Large intestine (tissue), 3 donors: Measurements from ENCODE around the gene ASF1B. TPM values are rescaled to one million over a fixed set of nuclear protein-coding genes. Genes with fewer than 3 reads are reported as not detected.
A peak's percentile ranks its signal among the peaks of the same experiment; 100 is the strongest.

Source experiments
- DNase-seq, 2 donors: peaks; one replicate each; pipeline versions ENCODE4 v3.0.0 to v3.0.0-alpha.2; 2013
- H3K27ac ChIP-seq: one replicate; pipeline ENCODE4 v1.5.1; 2013; ENCODE audit warnings: low read length
- H3K27me3 ChIP-seq: 2 replicates; pipeline ENCODE4 v1.6.1; 2013; ENCODE audit warnings: low read length; ENCODE audit not compliant: control insufficient read depth, insufficient read depth
- H3K36me3 ChIP-seq: 2 replicates; pipeline ENCODE4 v1.6.1; 2013; ENCODE audit warnings: low read length; ENCODE audit not compliant: control insufficient read depth, insufficient read depth
- H3K4me1 ChIP-seq: one replicate; pipeline ENCODE4 v1.6.1; 2013; ENCODE audit warnings: low read length; ENCODE audit not compliant: control insufficient read depth, insufficient read depth
- H3K4me3 ChIP-seq: one replicate; pipeline ENCODE4 v1.5.1; 2013; ENCODE audit warnings: low read length
- H3K9me3 ChIP-seq: one replicate; pipeline ENCODE4 v1.6.1; 2013; ENCODE audit warnings: mild to moderate bottlenecking, low read depth, low read length, moderate library complexity; ENCODE audit not compliant: control insufficient read depth
- WGBS: methylation state at CpG from one replicate; pipeline ENCODE4 v1.1.5; 2013; ENCODE audit warnings: low lambda C conversion rate; ENCODE audit not compliant: insufficient coverage; 5-methylcytosine and 5-hydroxymethylcytosine counted together
- polyA plus RNA-seq: library from polyadenylated mRNA; unstranded; fragments of 120-200 nt; gene quantifications from one replicate; pipeline ENCODE4 v1.2.1, GENCODE V29; 2013

The ASF1B gene
- polyA plus RNA-seq, 1 donor: 13.1 TPM

GRCh38 chr19:14160017-14160703 lies 23.8 kb upstream of the ASF1B start:
- Histone ChIP-seq H3K27me3 (no peaks in the 10 kb centered on the region), H3K9me3 (peaks cover 3% of the 10 kb centered on the region), H3K4me3 (no peak overlapping the region), H3K4me1 (no peaks in the 10 kb centered on the region), H3K36me3 (peaks cover 67% of the 10 kb centered on the region), H3K27ac (no peak overlapping the region)
- no CpG with 5 or more reads among the region's 25 CpGs for WGBS
- no peak for DNase-seq

GRCh38 chr19:14159059-14159458 lies 22.7 kb upstream of the ASF1B start:
- Histone ChIP-seq H3K9me3 (peaks cover 3% of the 10 kb centered on the region), H3K27me3 (no peaks in the 10 kb centered on the region), H3K27ac (no peak overlapping the region), H3K36me3 (peaks cover 74% of the 10 kb centered on the region), H3K4me1 (no peaks in the 10 kb centered on the region), H3K4me3 (no peak overlapping the region)
- WGBS: no CpG with 5 or more reads among the region's 12 CpGs
- DNase-seq: no peak

GRCh38 chr19:14158276-14159023 lies 22.1 kb upstream of the ASF1B start:
- no peak overlapping the region for H3K4me3 ChIP-seq
- no peak overlapping the region for H3K27ac ChIP-seq
- WGBS: 100% methylated on average over 1 of the region's 16 CpGs
- no peak for DNase-seq
- peaks cover 74% of the 10 kb centered on the region for H3K36me3 ChIP-seq
- H3K4me1 ChIP-seq: no peaks in the 10 kb centered on the region
- no peaks in the 10 kb centered on the region for H3K27me3 ChIP-seq
- H3K9me3 ChIP-seq: peaks cover 3% of the 10 kb centered on the region

- no CpG with 5 or more reads among the region's 26 CpGs for WGBS
- H3K27ac ChIP-seq: no peak overlapping the region
- DNase-seq: no peak
- H3K36me3 ChIP-seq: peaks cover 73% of the 10 kb centered on the region
- H3K4me3 ChIP-seq: no peak overlapping the region
- H3K27me3 ChIP-seq: no peaks in the 10 kb centered on the region
- H3K9me3 ChIP-seq: peaks cover 3% of the 10 kb centered on the region
- H3K4me1 ChIP-seq: no peaks in the 10 kb centered on the region
Observed at GRCh38 chr19:14156971-14157717, 20.8 kb upstream of the ASF1B start.

DNA sequence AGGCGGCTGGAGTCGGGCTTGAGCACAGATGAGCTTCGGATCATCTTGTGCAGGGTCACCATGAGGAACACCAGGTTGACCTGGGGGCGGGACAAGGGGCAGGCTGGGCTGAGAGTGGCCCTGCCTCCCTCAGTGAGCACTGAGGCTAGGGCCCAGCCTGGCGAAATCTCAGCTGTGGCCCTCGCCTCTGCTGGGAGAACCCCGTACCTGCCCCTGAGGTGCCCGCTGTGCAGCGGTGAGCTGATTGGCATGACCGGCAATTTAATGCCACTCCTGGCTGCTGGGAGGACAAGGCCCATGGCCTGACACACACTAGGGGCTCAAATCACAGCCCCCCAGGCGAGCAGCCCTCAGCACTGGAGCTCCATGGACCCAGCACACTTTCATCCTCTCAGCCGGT lies 19.7 kb upstream of the ASF1B start:
- H3K27ac ChIP-seq: no peak overlapping the region
- no peak overlapping the region for H3K4me3 ChIP-seq
- H3K4me1 ChIP-seq: no peaks in the 10 kb centered on the region
- no peaks in the 10 kb centered on the region for H3K27me3 ChIP-seq
- peaks cover 3% of the 10 kb centered on the region for H3K9me3 ChIP-seq
- H3K36me3 ChIP-seq: peaks cover 73% of the 10 kb centered on the region
- DNase-seq: no peak
- no CpG with 5 or more reads among the region's 12 CpGs for WGBS

DNA sequence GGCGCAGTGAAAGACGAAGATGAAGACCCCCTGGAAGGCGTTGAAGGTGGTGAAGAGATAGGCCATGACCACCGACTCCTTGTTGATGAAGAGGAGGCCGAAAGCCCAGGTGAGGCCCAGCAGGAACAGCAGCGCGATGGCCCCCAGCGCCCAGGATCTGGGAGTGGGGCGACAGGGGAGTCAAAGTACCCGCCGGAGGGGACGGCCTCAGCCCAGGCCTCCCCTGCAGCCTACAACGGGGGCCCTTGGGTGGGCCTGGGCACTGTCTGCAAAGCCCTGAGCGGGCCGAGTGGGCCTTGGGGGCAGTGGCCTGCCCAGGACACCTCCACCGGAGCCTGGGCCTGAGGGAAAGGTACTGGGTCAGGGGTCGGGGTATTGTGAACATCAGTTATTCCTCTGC lies 19.0 kb upstream of the ASF1B start:
- H3K36me3 ChIP-seq: peaks cover 68% of the 10 kb centered on the region

GRCh38 chr19:14152713-14153112 lies 16.3 kb upstream of the ASF1B start:
- peaks cover 18% of the 10 kb centered on the region for H3K4me1 ChIP-seq
- WGBS: no CpG with 5 or more reads among the region's 12 CpGs
- H3K27me3 ChIP-seq: no peaks in the 10 kb centered on the region
- H3K9me3 ChIP-seq: peaks cover 3% of the 10 kb centered on the region
- H3K4me3 ChIP-seq: no peak overlapping the region
- peaks cover 44% of the 10 kb centered on the region for H3K36me3 ChIP-seq
- DNase-seq: no peak
- no peak overlapping the region for H3K27ac ChIP-seq

More for the DNA sequence above, 19.0 kb upstream of the ASF1B start:
- H3K27ac ChIP-seq: no peak overlapping the region
- no peaks in the 10 kb centered on the region for H3K27me3 ChIP-seq
- DNase-seq: no peak
- H3K4me1 ChIP-seq: peaks cover 2% of the 10 kb centered on the region
- peaks cover 3% of the 10 kb centered on the region for H3K9me3 ChIP-seq
- no peak overlapping the region for H3K4me3 ChIP-seq
- no CpG with 5 or more reads among the region's 17 CpGs for WGBS

DNA sequence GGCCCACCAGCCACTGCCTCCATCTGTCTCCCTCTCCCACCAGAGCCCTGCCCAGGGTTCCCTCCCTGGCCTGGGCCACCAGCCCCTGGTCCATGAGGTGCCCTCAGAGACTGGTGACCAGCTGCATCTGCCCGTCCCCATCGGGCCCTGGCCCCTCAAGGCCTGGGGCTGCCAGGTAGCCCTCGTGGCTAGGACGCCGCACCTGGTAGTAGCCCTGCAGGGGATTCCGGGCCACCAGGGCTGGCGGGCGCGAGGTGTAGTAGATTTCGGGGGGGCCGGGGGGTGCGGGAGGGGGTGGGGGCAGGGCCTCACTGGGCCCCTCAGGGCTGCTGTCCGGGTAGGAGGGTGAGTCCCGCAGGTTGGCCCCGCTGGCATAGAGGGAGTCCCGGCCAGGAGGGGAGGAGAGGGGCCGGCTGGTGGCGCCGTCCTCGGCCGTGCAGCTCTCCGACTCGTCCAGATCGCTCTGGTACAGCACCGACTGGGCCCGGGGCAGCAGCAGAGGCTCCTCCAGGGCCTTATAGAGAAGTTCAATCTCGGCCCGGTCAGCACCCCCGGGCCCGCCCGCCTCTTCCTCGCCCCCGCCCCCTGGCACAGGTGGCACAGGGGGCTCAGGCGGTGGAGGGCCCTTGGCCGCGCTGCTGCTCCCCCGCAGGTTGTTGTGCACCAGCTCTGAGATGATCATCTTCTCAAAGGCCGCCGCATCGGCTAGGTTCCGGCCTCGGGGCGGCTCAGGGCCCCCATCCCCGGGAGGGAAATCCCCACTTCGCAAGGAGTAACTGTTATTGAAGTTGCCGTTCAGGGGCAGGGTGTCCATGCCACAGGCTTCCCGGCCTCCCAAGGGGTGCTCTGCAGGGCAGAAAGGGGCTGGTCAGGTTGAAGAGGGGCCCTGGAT lies 14.6 kb upstream of the ASF1B start:
- no peak overlapping the region for H3K27ac ChIP-seq
- WGBS: no CpG with 5 or more reads among the region's 47 CpGs
- peaks cover 3% of the 10 kb centered on the region for H3K9me3 ChIP-seq
- no peak overlapping the region for H3K4me3 ChIP-seq
- no peak for DNase-seq
- no peaks in the 10 kb centered on the region for H3K27me3 ChIP-seq
- peaks cover 28% of the 10 kb centered on the region for H3K36me3 ChIP-seq
- peaks cover 18% of the 10 kb centered on the region for H3K4me1 ChIP-seq

DNA sequence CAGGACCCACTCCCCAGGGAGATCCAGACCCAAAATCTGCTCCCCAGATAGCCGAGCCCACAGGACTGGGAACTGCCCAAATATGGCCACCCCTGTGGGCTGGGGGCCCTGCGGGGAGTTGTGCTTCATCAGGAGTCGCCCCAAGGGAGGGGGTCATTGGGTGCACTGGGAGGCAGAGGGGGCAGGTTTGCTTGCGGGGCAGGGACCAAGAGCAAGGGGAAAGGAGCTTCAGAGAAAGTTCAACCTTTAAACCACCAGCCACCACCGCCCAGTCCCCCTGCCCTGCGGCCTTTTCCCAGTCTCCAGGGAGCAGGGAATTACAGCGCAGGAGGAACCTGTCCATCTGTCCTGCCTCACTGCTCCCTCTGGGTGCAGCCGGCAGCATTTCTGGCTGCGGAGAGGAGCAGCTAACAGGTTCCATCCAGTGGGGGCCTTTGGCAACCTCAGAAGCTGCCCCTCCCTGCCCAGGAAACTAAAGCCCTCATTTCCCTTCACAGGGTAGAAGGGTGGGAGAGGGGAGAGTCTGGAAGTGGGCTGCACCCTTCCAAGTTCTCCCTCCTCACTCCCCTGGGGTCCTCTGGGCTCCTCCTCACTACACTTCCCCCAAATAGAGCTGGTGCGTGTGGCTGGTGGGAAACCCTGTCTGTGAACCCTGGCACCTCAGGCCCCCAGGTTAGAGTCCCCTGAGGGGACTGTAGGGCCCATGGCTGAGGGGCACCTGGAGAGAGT lies 13.8 kb upstream of the ASF1B start:
- no peaks in the 10 kb centered on the region for H3K27me3 ChIP-seq
- H3K36me3 ChIP-seq: peaks cover 23% of the 10 kb centered on the region
- H3K9me3 ChIP-seq: no peaks in the 10 kb centered on the region
- DNase-seq: no peak
- H3K4me1 ChIP-seq: peaks cover 18% of the 10 kb centered on the region
- H3K4me3 ChIP-seq: no peak overlapping the region
- no CpG with 5 or more reads among the region's 10 CpGs for WGBS
- H3K27ac ChIP-seq: peak overlapping the region; percentile 75
